Activated CD4-positive, CD25-positive, alpha-beta regulatory T cell treated with anti-CD3 and anti-CD28 coated beads, Interleukin-2, amount 50 U/mL, for 72 hours (primary cell): ENCODE data around the gene GCKR.
"Not testable (repeated sequence)": the region's sequence is repeated elsewhere in the genome, so short reads cannot be mapped to it uniquely, and the experiment has no call there.

Source experiments
- DNase-seq: peaks from one replicate; pipeline ENCODE4 v3.0.0; 2021

Gene GCKR

GRCh38 chr2:27518113-27518781 is 21.6 kb downstream of the GCKR start:
- no peak for DNase-seq

DNA sequence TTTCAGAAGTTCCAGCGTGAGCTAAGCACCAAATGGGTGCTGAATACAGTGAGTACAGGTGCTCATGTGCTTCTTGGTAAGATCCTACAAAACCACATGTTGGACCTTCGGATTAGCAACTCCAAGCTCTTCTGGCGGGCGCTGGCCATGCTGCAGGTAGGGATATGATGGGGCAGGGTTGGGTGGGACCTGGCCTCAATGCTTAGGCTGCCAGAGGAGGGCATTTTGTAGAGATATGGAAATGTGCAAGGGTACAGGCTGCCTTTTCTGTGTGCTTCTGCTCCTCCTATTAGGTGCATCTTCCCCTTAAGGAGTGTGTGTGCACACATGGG is 22.1 kb downstream of the GCKR start:
- no peak for DNase-seq

DNA sequence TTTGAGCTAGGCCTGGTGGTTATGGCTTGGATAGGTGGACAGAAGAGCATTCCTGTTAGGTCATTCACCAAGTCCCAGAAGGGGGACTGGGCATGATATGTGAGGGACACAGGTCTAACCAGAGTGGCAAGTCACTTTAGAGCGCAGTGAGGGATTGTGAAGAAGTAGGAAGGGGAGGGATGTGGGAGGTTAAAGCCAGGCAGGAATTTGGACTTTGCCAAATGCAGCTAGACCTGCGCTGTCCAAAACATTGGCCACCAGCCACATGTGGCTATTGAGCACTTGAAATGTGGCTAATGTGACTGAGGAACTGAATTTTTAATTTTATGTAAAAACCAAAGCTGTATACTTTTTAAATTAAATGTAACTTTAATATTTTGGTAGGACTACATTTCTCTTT is 23.7 kb downstream of the GCKR start:
- DNase-seq = no peak

GRCh38 chr2:27522400-27522945 is 25.8 kb downstream of the GCKR start:
- DNase-seq = no peak

GRCh38 chr2:27527182-27527581 is 30.5 kb downstream of the GCKR start:
- no peak for DNase-seq

- no peak for DNase-seq
Observed at GRCh38 chr2:27531983-27532382, 35.3 kb downstream of the GCKR start.

DNA sequence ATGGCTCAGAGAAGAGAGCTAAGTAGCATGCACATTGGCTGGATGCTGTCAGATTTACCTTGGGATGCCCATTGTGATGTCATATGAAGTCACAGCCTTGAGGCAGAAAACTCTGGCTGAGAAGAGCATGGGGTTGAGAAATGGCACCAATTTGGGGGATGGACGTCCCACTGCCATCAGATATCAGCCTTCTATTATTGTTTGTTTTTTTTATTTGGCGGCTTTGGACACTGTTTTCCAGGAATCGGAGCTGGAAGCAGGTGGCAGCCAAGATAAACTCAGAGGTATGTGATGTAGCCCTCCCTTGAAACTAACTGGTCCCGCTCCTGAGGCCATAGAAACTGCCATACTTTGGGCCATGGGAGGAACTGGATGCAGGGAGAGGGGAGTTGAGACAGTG is 40.6 kb downstream of the GCKR start:
- DNase-seq = no peak

GRCh38 chr2:27538839-27539450 is 42.3 kb downstream of the GCKR start:
- DNase-seq = not testable (repeated sequence)

GRCh38 chr2:27539649-27540048 is 43.0 kb downstream of the GCKR start:
- DNase-seq = not testable (repeated sequence)

DNA sequence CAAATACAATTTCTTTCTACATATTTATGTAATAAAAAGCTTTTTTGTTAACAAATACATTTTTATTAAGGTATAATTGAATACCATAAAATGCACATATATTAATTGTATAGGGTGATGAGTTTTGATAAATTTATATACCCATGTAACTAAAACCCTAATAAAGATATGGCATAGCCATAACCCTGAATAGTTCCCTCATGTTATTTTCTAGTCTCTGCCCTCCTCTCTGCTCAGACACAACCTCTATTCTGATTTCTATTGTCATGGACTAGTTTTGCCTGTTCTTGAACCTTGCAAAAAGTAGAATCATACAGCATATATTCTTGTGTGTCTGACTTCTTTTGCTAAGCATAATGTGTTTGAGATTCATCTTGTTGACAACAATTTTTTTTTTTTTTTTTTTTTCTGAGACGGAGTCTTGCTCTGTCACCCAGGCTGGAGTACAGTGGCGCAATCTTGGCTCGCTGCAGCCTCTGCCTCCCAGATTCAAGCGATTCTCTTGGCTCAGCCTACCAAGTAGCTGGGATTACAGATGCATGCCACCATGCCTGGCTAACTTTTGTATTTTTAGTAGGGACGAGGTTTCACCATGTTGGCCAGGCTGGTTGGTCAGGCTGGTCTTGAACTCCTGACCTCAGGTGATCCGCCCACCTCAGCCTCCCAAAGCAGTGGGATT is 47.6 kb downstream of the GCKR start:
- no peak for DNase-seq

GRCh38 chr2:27545348-27546141 is 48.9 kb downstream of the GCKR start:
- DNase-seq = no peak

DNA sequence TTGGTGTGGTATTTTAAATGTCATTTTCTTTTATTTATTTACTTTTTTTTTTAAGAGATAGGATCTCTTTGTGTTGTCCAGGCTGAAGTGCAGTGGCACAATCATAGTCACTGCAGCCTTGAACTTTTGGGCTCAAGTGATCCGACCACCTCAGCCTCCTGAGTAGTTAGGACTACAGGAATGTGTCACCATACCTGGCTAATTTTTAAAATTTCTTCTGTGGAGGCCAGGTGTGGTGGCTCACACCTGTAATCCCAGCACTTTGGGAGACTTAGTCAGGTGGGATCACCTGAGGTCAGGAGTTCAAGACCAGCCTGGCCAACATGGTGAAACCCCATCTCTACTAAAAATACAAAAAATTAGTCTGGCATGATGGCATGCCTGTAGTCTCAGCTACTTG is 52.7 kb downstream of the GCKR start:
- DNase-seq = no peak

GRCh38 chr2:27551514-27551913 is 54.9 kb downstream of the GCKR start:
- DNase-seq = no peak

- no peak for DNase-seq
Observed at GRCh38 chr2:27552941-27553340, 56.3 kb downstream of the GCKR start.

GRCh38 chr2:27554451-27554850 is 57.8 kb downstream of the GCKR start:
- not testable (repeated sequence) for DNase-seq

- DNase-seq = no peak
Observed at GRCh38 chr2:27559228-27559627, 62.6 kb downstream of the GCKR start.

DNA sequence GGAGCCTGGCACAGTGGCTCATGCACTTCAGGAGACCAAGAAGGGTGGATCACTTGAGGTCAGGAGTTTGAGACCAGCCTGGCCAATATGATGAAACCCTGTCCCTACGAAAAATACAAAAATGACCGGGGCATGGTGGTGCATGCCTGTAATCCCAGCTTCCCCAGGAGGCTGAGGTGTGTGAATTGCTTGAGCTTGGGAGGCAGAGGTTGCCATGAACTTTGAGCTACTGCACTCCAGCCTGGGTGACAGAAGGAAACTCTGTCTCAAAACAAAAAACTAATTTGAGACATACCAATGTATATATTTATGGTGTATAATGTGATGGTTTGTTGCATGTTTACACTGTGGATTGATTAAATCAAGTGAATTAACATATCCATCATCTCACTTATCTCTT is 64.4 kb downstream of the GCKR start:
- DNase-seq = no peak

DNA sequence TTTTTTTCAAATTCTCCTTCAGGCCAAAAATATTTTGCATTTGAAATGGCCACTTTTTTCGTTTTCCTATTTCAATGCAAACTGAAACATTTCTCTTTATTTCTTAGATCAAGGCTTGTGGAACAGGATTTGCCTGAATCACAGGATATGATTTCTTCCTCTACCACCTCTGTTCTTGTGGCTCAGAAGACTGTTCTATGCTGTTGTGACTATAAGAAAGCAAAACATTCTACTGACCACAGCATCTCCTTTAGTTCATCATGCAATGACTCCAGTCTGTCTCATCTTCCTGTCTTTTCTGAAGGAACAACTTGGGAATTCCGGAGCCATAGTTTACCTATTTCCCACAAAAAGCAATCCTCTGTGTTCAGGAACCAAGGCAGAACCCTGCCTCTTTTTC is 70.0 kb downstream of the GCKR start:
- DNase-seq = no peak

- no peak for DNase-seq
Observed at GRCh38 chr2:27569398-27569797, 72.8 kb downstream of the GCKR start.

DNA sequence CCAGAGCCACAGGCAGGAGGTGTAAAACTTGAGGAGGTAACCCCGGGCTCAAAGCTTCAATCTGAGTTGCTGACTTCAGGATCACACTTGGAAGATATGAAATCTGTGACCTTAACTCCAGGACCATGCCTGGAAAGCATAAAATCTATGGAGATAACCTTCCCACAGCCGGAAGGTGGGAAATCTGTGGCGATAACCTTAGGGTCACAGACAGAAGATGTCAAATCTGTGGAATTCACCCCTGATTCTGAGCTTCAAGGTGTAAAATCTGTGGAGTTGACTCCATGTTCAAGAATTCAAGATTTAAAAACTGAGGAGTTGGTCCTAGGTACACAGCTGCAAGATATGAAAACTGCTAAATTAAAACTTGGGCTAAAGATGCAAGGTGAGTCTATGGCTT is 74.6 kb downstream of the GCKR start:
- DNase-seq = no peak

DNA sequence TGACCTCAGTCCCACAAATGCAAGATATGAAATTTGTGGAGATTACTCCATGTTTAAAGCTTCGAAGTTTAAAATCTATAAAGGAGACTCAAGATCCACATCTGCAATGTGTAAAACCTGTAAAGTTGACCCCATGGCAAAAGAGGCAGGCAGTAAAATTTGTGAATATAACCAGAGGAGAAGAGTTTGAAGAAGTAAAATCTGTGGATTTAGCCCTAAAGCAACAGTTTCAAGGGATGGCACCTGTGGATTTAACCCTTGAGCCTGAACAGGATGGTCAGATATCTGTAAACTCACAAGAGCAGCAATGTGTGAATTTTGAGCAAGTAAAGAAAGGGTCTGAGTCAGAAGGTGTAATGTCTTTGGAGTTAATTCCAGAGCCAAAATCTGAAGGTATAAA is 75.0 kb downstream of the GCKR start:
- DNase-seq = no peak

- DNase-seq = no peak
Observed at GRCh38 chr2:27572439-27572838, 75.8 kb downstream of the GCKR start.

- no peak for DNase-seq
Observed at GRCh38 chr2:27572998-27573429, 76.4 kb downstream of the GCKR start.
